NCI-H345 treated with DMSO at 0.1 percent for 48 hours (cell line): Measurements from ENCODE around the gene C3orf70.

Experiments used
- DNase-seq: peaks from one replicate; lab custom pipeline; 2025; ENCODE audit not compliant: unreplicated experiment; lab: John Stamatoyannopoulos, UW

Gene C3orf70

GRCh38 chr3:185089343-185089742, 63.5 kb downstream of the C3orf70 start:
- no peak for DNase-seq

GRCh38 chr3:185087419-185087818, 65.4 kb downstream of the C3orf70 start:
- no peak for DNase-seq

GRCh38 chr3:185084901-185085300, 68.0 kb downstream of the C3orf70 start:
- DNase-seq, result no peak

DNA sequence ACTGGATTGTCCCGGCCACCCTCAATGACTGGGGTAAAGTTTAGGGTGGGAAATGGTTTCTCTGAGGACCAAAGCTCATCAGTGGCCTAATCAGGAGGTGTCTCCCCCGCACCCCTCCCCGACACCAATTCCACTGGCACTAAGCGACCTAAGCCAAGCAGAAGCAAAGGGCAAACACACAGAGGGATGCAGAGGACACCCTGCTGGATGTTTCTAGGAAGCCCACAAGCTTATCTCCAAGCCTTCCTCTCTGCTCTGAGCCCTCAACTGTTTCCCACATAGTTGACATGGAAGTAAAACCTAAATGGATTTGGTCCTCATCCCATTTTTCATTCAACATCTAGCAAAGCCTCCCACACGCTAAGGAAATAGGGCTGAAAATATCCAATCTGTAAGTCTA, 68.5 kb downstream of the C3orf70 start:
- no peak for DNase-seq

DNA sequence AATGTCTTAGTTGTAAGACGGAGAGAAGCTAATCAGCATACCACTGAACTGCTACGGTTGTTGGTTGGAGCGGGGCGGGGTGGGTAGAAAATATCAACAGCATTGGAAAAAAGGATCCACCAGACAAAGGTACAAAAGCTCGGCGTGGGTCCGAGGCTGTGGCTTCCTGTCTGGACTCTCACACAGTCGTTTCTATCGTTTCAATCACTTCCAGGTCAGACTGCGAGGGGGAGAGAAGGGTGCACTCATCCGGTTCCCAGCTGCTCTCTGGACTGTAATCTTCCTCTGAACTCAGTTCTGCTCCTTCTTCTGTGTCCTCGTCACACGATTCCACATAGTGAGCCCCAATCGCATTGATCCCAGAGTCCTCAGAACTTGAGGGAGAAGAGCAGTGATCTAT, 70.0 kb downstream of the C3orf70 start:
- DNase-seq, result no peak

- no peak for DNase-seq
Observed at GRCh38 chr3:185082149-185082548, 70.7 kb downstream of the C3orf70 start.

GRCh38 chr3:185081521-185081920, 71.3 kb downstream of the C3orf70 start:
- no peak for DNase-seq

- DNase-seq, result no peak
Observed at GRCh38 chr3:185079625-185080024, 73.2 kb downstream of the C3orf70 start.

DNA sequence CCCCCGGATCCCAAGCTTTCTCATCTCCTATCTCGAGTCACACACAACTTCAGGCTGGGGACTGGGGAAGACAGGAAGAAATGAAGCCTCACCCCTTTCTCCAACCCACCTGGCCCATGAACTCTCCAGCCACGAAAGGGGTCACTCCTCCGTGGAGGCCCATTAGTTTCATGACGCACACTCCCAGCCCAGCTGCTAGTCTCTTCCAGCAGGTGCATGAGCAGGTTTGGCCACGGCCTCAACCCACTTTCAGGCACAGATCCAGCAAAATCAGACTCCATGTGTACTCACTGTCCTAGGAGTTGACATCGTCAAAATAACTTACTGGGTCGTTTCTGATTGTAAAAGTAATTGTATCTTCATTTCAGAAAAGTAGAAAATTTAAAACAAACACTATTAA, 76.6 kb downstream of the C3orf70 start:
- DNase-seq, result no peak

DNA sequence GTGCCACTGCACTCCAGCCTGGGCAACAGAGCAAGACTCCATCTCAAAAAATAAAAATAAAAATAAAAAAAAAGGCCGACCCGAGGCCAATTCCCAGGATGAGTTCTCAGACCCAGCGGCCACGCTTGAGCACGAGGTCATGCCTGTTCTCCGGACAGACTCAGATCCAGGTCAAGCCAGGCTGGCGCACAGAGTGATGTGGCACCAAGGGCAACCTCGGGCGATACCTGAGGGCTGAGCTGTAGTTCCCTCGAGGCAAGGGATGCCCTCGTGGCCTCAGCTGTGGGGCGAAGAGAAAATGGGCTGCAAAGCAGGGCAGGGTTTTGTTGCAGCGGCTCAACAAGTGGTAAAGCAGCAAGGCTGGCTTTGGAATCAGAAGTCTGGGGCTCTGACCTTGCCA, 77.3 kb downstream of the C3orf70 start:
- no peak for DNase-seq

- no peak for DNase-seq
Observed at GRCh38 chr3:185071287-185071800, 81.5 kb downstream of the C3orf70 start.

DNA sequence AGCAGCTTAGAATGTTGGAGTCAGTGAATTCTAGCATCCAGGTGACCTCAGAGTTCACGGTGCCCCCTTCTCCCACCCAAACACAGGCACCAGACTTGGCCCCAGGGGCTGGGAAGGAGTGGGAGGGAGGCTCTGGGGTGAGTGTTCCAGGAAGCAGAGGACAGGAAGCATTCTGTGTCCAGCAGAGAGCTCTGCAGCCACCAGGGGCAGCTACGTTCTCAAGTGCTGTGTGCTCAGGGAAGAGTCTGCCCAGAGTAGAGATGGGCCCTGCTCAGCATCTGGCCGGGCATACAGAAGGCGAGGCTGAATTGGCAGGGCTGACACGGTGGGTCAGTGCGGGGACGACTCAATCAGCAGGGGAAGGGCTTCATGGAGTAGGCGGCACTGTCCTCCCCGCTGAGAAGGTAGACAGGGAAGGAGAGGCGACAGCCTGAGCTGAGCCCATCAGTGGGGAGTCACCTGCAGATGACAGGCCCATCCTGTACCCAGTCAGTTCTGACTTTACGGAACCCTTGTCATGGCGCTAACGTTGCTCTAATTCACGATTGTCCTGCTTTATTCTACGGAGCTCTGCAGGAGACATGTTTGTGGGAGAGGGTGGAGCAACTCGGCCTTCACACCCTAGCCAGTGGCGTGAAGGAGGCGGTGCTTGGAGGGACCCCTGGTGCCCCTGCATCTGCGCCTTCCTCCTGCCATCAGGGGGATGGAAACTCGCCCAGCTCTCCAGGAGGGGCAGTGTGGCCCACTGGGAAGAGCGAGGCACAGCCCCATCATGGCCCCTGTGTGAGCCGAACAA, 82.2 kb downstream of the C3orf70 start:
- DNase-seq, result no peak

- no peak for DNase-seq
Observed at GRCh38 chr3:185069037-185070030, 83.5 kb downstream of the C3orf70 start.

DNA sequence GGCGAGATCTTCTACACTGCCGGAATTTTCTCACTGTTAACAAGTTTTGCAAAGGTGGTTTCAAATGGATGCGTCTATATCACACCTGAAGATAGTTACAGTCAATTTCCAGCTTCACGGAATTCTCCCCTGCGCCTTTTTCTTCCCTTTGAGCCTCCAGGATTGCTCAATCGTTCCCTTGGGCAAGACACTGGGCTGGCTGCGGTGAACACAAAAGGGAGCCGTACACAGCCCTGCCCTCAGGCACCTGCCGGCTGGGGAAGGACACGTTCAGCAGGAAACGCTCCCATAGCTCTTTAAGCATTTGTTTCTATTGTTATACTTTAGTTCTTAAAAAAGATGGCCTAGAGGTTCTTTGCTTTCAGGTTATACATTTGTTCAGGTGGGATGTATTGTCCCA, 85.7 kb downstream of the C3orf70 start:
- DNase-seq, result no peak

GRCh38 chr3:185066251-185066650, 86.6 kb downstream of the C3orf70 start:
- no peak for DNase-seq

- no peak for DNase-seq
Observed at GRCh38 chr3:185065059-185065458, 87.8 kb downstream of the C3orf70 start.

- no peak for DNase-seq
Observed at GRCh38 chr3:185063431-185063830, 89.4 kb downstream of the C3orf70 start.

DNA sequence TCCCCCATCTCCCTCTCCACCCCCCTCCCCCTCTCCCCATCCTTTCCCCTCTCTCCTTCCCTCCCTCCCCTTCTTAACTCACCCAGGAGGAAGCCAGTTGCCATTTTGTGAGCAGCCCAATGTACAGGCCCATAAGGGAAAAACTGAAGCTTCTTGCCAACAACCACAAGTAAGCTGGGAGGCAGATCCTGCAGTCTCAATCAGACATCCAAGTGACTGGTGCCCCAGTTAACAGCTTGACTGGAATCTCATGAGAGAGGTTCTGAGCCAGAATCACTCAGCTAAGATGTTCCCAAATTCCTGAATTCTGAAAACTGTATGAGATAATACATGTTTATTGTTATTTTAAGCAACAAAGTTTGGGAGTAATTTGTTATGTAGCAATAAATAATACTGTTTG, 90.7 kb downstream of the C3orf70 start:
- no peak for DNase-seq

- no peak for DNase-seq
Observed at GRCh38 chr3:185060655-185061054, 92.2 kb downstream of the C3orf70 start.

DNA sequence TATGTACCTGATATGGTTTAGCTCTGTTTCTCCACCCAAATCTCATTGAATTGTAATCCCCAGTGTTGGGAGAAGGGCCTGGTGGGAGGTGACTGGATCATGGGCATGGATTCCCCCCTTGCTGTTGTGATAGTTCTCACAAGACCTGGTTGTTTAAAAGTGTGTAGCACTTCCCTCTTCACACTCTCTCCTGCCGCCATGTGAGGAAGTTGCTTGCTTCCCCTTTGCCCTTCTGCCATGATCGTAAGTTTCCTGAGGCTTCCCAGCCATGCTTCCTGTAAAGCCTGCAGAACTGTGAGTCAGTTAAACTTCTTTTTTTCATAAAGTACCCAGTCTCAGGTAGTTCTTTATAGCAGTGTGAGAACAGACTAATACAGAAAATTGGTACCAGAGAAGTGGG, 93.1 kb downstream of the C3orf70 start:
- no peak for DNase-seq

DNA sequence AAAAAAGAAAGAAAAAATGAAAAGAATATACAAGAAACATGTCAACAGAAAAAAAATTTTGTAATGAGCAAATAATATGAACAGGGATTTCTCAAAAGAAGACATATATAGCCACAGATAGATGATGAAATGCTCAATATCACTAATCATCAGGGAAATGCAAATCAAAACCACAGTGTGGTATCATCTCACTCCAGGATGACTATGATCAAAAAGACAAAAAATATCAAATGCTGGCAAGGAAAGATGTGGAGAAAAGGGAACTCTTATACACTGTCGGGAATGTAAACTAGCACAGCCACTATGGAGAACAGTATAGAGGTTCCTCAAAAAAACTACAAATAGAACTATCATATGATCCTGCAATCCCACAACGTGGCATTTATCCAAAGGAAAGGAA, 94.1 kb downstream of the C3orf70 start:
- no peak for DNase-seq

DNA sequence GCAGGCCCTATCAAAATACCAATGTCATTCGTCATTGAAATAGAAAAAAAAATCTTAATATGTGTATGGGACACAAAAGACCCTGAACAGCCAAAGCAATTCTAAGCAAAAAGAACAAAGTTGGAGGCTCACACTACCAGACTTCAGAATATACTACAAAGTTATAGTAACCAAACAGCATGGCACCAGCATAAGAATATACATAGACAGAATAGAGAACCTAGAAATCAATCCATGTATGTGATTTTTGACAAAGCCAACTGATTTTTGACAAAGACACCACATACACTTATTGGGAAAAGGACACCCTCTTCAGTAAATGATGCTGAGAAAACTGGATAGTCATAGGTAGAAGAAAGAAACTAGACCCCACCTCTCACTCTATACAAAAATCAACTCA, 95.0 kb downstream of the C3orf70 start:
- no peak for DNase-seq
